Type B pancreatic cell (in vitro differentiated cells): ENCODE measurements around the gene OR2AG1. TPM values are rescaled to one million over a fixed set of nuclear protein-coding genes. Genes with fewer than 3 reads are reported as not detected.

Source experiments
- DNase-seq: peaks from one replicate; pipeline ENCODE4 v3.0.0; 2021; ENCODE audit warnings: mixed read lengths; ENCODE audit not compliant: unreplicated experiment; ENCODE audit errors: extremely low spot score
- H3K27ac Mint-ChIP-seq: 2 replicates; pipeline ENCODE4 v1.8.0; 2021; ENCODE audit warnings: mild to moderate bottlenecking, mixed read lengths
- H3K27me3 Mint-ChIP-seq: 2 replicates; pipeline ENCODE4 v1.8.0; 2021; ENCODE audit warnings: mixed read lengths
- H3K36me3 Mint-ChIP-seq: 2 replicates; pipeline ENCODE4 v1.8.0; 2021; ENCODE audit warnings: mixed read lengths
- H3K4me1 Mint-ChIP-seq: one replicate; pipeline ENCODE4 v1.8.0; 2021; ENCODE audit warnings: mixed read lengths; ENCODE audit not compliant: unreplicated experiment
- H3K4me3 Mint-ChIP-seq: 2 replicates; pipeline ENCODE4 v1.8.0; 2021; ENCODE audit warnings: mild to moderate bottlenecking, mixed read lengths
- H3K9me3 Mint-ChIP-seq: 2 replicates; pipeline ENCODE4 v1.8.0; 2021; ENCODE audit warnings: mixed read lengths
- total RNA-seq: library from RNA; stranded (reverse); gene quantifications from 2 replicates; pipeline ENCODE4 v1.2.1, GENCODE V29; 2021; ENCODE audit warnings: low replicate concordance
- TF ChIP-seq, protein P1 (sequence below): fragments of 200-600 bp; sonication (generic); conservative IDR thresholded peaks from 2 replicates; pipeline ENCODE4 v1.5.0; 2021; ENCODE audit warnings: antibody characterized with exemption, mild to moderate bottlenecking

OR2AG1 gene
- total RNA-seq, 1 donor from 2014 or later, result not detected

DNA sequence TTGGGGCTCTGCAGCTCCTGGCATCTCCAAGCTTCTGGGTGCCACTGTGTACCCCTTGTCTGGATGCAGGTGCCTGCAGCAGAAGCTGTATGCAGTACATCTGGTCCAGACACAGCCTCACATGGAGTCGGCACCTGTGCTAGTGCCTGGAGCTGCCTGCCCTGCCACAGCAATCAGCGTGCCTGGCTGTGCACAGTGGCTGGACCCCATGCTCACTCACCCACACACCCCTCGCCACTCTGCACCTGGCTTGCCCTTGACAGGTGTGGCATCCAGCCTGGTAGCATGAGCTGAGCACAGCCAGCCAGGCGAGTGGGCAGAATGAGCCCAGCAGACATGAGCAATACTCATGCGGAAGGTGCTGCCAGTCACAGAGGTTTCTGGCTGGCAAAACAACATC, 36.1 kb downstream of the OR2AG1 start:
- no peaks in the 10 kb centered on the region for H3K36me3 Mint-ChIP-seq
- H3K4me1 Mint-ChIP-seq, result no peaks in the 10 kb centered on the region
- DNase-seq, result no peak
- TF ChIP-seq, protein P1, sequence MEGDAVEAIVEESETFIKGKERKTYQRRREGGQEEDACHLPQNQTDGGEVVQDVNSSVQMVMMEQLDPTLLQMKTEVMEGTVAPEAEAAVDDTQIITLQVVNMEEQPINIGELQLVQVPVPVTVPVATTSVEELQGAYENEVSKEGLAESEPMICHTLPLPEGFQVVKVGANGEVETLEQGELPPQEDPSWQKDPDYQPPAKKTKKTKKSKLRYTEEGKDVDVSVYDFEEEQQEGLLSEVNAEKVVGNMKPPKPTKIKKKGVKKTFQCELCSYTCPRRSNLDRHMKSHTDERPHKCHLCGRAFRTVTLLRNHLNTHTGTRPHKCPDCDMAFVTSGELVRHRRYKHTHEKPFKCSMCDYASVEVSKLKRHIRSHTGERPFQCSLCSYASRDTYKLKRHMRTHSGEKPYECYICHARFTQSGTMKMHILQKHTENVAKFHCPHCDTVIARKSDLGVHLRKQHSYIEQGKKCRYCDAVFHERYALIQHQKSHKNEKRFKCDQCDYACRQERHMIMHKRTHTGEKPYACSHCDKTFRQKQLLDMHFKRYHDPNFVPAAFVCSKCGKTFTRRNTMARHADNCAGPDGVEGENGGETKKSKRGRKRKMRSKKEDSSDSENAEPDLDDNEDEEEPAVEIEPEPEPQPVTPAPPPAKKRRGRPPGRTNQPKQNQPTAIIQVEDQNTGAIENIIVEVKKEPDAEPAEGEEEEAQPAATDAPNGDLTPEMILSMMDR, result no peak
- no peaks in the 10 kb centered on the region for H3K9me3 Mint-ChIP-seq
- no peak overlapping the region for H3K4me3 Mint-ChIP-seq
- no peaks in the 10 kb centered on the region for H3K27me3 Mint-ChIP-seq
- H3K27ac Mint-ChIP-seq, result no peak overlapping the region

DNA sequence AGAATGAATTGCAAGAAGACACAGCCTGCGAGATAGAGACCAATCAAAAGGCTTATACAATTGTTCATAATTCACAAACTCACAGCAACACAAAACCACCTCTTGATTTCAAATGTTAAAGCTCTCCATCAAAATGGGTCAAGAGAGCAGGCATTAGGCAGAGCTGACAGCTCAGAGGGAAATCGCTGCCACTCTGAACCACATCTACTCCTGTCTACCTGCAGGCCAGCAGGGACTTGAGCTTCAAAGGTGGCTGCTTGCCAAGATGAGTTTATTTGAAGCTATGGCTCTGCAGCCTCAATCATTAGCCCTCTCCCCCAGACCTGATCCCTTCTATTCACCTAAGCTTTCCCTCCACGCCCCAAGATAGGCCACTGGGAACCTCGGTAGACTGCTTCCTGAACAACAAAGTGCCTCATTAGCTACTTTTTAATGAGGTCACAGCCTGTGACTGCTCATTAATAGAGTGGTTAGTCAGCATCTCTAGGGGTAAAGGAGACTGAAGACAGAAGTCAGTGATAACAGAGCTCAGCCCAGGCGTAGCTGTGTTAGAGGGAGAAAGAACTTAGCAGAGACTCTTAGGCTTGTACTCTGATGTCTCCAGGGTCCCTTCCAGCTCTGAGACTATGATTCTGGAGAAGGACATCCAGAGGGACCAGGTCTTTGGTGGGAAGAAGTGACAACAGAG, 41.5 kb downstream of the OR2AG1 start:
- Mint-ChIP-seq H3K9me3 (no peaks in the 10 kb centered on the region), H3K36me3 (no peaks in the 10 kb centered on the region)

DNA sequence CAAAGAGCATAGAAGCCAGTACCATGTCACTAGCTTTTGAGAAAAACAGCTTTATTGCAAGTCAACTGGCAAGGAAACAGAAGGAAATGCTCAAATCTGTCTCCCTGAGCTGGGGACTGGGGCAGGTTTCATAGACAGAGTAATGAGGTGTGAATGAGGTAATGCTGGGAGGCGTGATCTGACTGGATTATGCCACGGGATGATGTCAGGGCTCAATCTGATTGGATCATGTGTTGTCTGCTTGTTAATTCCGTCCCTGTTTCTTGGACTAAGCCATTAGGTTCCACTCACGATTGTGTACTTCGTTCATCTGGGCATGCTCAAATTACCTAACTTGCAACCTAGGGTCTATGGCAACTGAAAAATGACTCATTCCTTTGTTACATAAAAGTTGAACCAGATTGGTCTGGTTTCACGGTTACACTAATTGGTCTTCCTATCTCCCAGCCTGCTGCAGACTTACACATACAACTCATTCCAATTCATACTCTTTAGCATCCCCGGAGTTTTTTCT, 42.5 kb downstream of the OR2AG1 start:
- no peaks in the 10 kb centered on the region for H3K27me3 Mint-ChIP-seq
- no peak overlapping the region for H3K4me3 Mint-ChIP-seq
- no peak for DNase-seq
- no peaks in the 10 kb centered on the region for H3K9me3 Mint-ChIP-seq
- H3K4me1 Mint-ChIP-seq, result no peaks in the 10 kb centered on the region
- no peak overlapping the region for H3K27ac Mint-ChIP-seq
- H3K36me3 Mint-ChIP-seq, result no peaks in the 10 kb centered on the region
- TF ChIP-seq, protein P1, result no peak

More for the DNA sequence above, 41.5 kb downstream of the OR2AG1 start:
- H3K4me1 Mint-ChIP-seq, result no peaks in the 10 kb centered on the region
- H3K27ac Mint-ChIP-seq, result no peak overlapping the region
- TF ChIP-seq, protein P1, result no peak
- DNase-seq, result no peak
- no peak overlapping the region for H3K4me3 Mint-ChIP-seq
- H3K27me3 Mint-ChIP-seq, result no peaks in the 10 kb centered on the region

DNA sequence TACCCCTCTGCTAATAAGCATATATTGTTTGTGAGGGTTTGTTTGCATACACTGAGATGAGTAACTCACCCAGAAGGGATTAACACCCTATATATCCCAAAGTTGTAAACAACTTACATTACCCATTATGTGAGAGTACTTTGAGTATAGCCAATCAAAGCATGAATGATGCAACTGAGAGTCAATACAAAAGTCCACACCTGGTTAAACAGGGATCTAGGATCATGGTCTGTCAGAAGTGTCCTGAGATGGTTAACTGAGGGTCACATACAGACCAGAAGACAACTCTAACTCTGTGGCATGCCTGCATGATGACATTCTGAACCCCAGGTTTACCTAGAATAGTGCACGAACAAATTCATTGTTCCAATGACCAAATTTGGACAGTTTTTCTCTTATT, 45.3 kb downstream of the OR2AG1 start:
- H3K36me3 Mint-ChIP-seq, result no peaks in the 10 kb centered on the region
- H3K9me3 Mint-ChIP-seq, result no peaks in the 10 kb centered on the region
- no peak overlapping the region for H3K4me3 Mint-ChIP-seq
- no peaks in the 10 kb centered on the region for H3K27me3 Mint-ChIP-seq
- H3K4me1 Mint-ChIP-seq, result no peaks in the 10 kb centered on the region
- no peak overlapping the region for H3K27ac Mint-ChIP-seq
- DNase-seq, result no peak
- TF ChIP-seq, protein P1, result no peak

DNA sequence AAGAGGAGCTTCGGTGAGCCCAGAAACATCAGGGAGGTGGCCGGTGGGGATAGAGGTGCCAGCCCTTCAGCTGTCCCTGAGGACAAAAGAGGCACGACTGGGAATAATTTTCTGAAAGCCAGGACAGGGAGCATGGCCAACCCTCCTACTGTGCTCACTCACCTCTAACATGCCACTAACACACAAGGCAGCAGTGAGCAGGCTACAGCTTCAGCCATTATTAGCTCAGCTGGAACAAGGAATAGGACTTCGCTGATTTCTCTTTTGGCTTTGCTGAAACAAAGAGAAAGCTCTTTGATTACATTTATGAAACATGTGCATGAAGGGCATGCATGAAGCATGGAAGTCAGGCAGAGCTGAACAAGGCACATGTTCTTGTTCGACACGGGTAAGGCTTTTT, 50.5 kb downstream of the OR2AG1 start:
- Mint-ChIP-seq H3K4me1 (no peaks in the 10 kb centered on the region), H3K4me3 (no peak overlapping the region), H3K36me3 (no peaks in the 10 kb centered on the region), H3K27ac (no peak overlapping the region), H3K27me3 (no peaks in the 10 kb centered on the region), H3K9me3 (no peaks in the 10 kb centered on the region)
- TF ChIP-seq, protein P1, result no peak
- no peak for DNase-seq
